Neural cell (in vitro differentiated cells): ENCODE results near the gene RNF19B. TPM values are rescaled to one million over a fixed set of nuclear protein-coding genes. Genes with fewer than 3 reads are reported as not detected.
A peak's percentile ranks its signal among the peaks of the same experiment; 100 is the strongest.

ENCODE experiments used
- H2AFZ ChIP-seq: fragments of 200-600, 300-800 bp; sonication (generic), shearing (Covaris generic); 2 replicates; pipeline ENCODE4 v1.6.0; 2014; ENCODE audit warnings: low read depth, mild to moderate bottlenecking, antibody characterized with exemption, low read length, moderate library complexity
- H3F3A ChIP-seq: fragments of 200-600 bp; shearing (Covaris generic); 2 replicates; pipeline ENCODE4 v1.6.1; 2016; ENCODE audit warnings: mild to moderate bottlenecking, moderate library complexity, mixed read lengths, antibody characterized with exemption, low read length; ENCODE audit not compliant: insufficient read depth, poor library complexity, severe bottlenecking
- H3K27ac ChIP-seq: fragments of 200-600, 300-800 bp; sonication (generic), shearing (Covaris generic); 2 replicates; pipeline ENCODE4 v1.5.1; 2014; ENCODE audit warnings: mild to moderate bottlenecking, low read length, moderate library complexity
- H3K27me3 ChIP-seq: fragments of 300-800, 200-600 bp; sonication (generic), shearing (Covaris generic); 2 replicates; pipeline ENCODE4 v1.6.0; 2014; ENCODE audit warnings: mild to moderate bottlenecking, low read depth, low read length, moderate library complexity; ENCODE audit not compliant: insufficient read depth
- H3K36me3 ChIP-seq: fragments of 300-800, 200-600 bp; sonication (generic), shearing (Covaris generic); 2 replicates; pipeline ENCODE4 v1.5.1; 2014; ENCODE audit warnings: mild to moderate bottlenecking, antibody characterized with exemption, low read length, moderate library complexity; ENCODE audit not compliant: insufficient read depth
- H3K4me2 ChIP-seq: fragments of 300-800, 200-600 bp; sonication (generic), shearing (Covaris generic); 2 replicates; pipeline ENCODE4 v1.6.0; 2014; ENCODE audit warnings: mild to moderate bottlenecking, low read length
- H3K4me3 ChIP-seq: fragments of 300-800, 200-600 bp; sonication (generic), shearing (Covaris generic); 2 replicates; pipeline ENCODE4 v1.5.1; 2014; ENCODE audit warnings: mild to moderate bottlenecking, low read length, moderate library complexity
- H3K79me2 ChIP-seq: fragments of 200-600 bp; shearing (Covaris generic); replicated peaks from 2 replicates; pipeline ENCODE4 v1.6.0; 2014; ENCODE audit warnings: mild to moderate bottlenecking, low read length, moderate library complexity; ENCODE audit not compliant: insufficient read depth
- H3K9ac ChIP-seq: fragments of 300-800, 200-600 bp; sonication (generic), shearing (Covaris generic); 2 replicates; pipeline ENCODE4 v1.6.1; 2016; ENCODE audit warnings: mild to moderate bottlenecking, low read length, mixed read lengths
- H3K9me2 ChIP-seq: fragments of 200-600 bp; shearing (Covaris generic); 2 replicates; pipeline ENCODE4 v1.6.1; 2016; ENCODE audit warnings: mild to moderate bottlenecking, low read length, mixed read lengths; ENCODE audit not compliant: insufficient read depth
- H3K9me3 ChIP-seq: fragments of 200-600, 300-800 bp; sonication (generic), shearing (Covaris generic); 2 replicates; pipeline ENCODE4 v1.6.1; 2016; ENCODE audit warnings: mild to moderate bottlenecking, mixed run types, low read length, moderate library complexity, mixed read lengths
- H4K20me1 ChIP-seq: fragments of 200-600 bp; shearing (Covaris generic); 2 replicates; pipeline ENCODE4 v1.6.1; 2016; ENCODE audit warnings: mild to moderate bottlenecking, mixed run types; ENCODE audit not compliant: insufficient read depth
- EP300 ChIP-seq: fragments of 450-650 bp; conservative IDR thresholded peaks from 2 replicates; pipeline ENCODE4 v1.6.1; 2014; ENCODE audit warnings: antibody characterized with exemption, mild to moderate bottlenecking, moderate library complexity; ENCODE audit not compliant: poor library complexity, severe bottlenecking
- EZH2 ChIP-seq: fragments of 200-600, 300-800 bp; shearing (Covaris generic), sonication (generic); IDR thresholded peaks from 2 replicates; pipeline ENCODE4 v1.6.1; 2014; ENCODE audit warnings: antibody characterized with exemption, low read length, borderline replicate concordance, mild to moderate bottlenecking; ENCODE audit not compliant: insufficient read depth, poor library complexity, severe bottlenecking
- MXI1 ChIP-seq: fragments of 450-650 bp; conservative IDR thresholded peaks from 2 replicates; pipeline ENCODE4 v1.6.1; 2014; ENCODE audit warnings: antibody characterized with exemption, mild to moderate bottlenecking; ENCODE audit not compliant: poor library complexity, severe bottlenecking
- POLR2AphosphoS5 ChIP-seq: IDR thresholded peaks from 2 replicates; pipeline ENCODE4 v1.6.1; 2012
- RAD21 ChIP-seq: fragments of 450-650 bp; conservative IDR thresholded peaks from 2 replicates; pipeline ENCODE4 v1.6.1; 2014; ENCODE audit warnings: antibody characterized with exemption, mild to moderate bottlenecking, moderate library complexity
- SMC3 ChIP-seq: fragments of 450-650 bp; conservative IDR thresholded peaks from 2 replicates; pipeline ENCODE4 v1.6.1; 2014; ENCODE audit warnings: antibody characterized with exemption, mild to moderate bottlenecking, moderate library complexity; ENCODE audit not compliant: poor library complexity
- TAF1 ChIP-seq: IDR thresholded peaks from 2 replicates; pipeline ENCODE4 v1.6.1; 2012; ENCODE audit warnings: low read depth
- polyA plus RNA-seq: library from polyadenylated mRNA; depleted of rRNA; stranded (reverse); fragments of >200 nt; gene quantifications from 2 replicates; pipeline ENCODE4 v1.2.3, GENCODE V29; 2014
- TF ChIP-seq, protein P1 (sequence below): fragments of 450-650 bp; IDR thresholded peaks from 2 replicates; pipeline ENCODE4 v1.5.1; 2014; ENCODE audit warnings: antibody characterized with exemption, mild to moderate bottlenecking, moderate library complexity; ENCODE audit not compliant: poor library complexity, severe bottlenecking
- TF ChIP-seq, protein P2 (sequence below): IDR thresholded peaks from 2 replicates; pipeline ENCODE4 v1.6.1; 2012; ENCODE audit warnings: borderline replicate concordance

The RNF19B gene
- polyA plus RNA-seq, 1 donor from 2014 or later = 22.1 TPM

- Histone ChIP-seq H3K9me2 (no peaks in the 10 kb centered on the region), H3K79me2 (peaks cover 45% of the 10 kb centered on the region), H3F3A (no peaks in the 10 kb centered on the region), H3K4me2 (peak overlapping the region; percentile 62), H2AFZ (no peak overlapping the region), H3K27ac (no peak overlapping the region), H4K20me1 (peaks cover 4% of the 10 kb centered on the region), H3K9me3 (no peaks in the 10 kb centered on the region), H3K9ac (peak overlapping the region; percentile 11), H3K4me3 (peak overlapping the region; percentile 91), H3K27me3 (no peaks in the 10 kb centered on the region), H3K36me3 (no peaks in the 10 kb centered on the region)
- TF ChIP-seq EP300 (no peak), MXI1 (no peak), POLR2AphosphoS5 (no peak), EZH2 (no peak), RAD21 (no peak), SMC3 (no peak), TAF1 (no peak)
- TF ChIP-seq, protein P1, sequence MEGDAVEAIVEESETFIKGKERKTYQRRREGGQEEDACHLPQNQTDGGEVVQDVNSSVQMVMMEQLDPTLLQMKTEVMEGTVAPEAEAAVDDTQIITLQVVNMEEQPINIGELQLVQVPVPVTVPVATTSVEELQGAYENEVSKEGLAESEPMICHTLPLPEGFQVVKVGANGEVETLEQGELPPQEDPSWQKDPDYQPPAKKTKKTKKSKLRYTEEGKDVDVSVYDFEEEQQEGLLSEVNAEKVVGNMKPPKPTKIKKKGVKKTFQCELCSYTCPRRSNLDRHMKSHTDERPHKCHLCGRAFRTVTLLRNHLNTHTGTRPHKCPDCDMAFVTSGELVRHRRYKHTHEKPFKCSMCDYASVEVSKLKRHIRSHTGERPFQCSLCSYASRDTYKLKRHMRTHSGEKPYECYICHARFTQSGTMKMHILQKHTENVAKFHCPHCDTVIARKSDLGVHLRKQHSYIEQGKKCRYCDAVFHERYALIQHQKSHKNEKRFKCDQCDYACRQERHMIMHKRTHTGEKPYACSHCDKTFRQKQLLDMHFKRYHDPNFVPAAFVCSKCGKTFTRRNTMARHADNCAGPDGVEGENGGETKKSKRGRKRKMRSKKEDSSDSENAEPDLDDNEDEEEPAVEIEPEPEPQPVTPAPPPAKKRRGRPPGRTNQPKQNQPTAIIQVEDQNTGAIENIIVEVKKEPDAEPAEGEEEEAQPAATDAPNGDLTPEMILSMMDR = no peak
- TF ChIP-seq, protein P2, sequence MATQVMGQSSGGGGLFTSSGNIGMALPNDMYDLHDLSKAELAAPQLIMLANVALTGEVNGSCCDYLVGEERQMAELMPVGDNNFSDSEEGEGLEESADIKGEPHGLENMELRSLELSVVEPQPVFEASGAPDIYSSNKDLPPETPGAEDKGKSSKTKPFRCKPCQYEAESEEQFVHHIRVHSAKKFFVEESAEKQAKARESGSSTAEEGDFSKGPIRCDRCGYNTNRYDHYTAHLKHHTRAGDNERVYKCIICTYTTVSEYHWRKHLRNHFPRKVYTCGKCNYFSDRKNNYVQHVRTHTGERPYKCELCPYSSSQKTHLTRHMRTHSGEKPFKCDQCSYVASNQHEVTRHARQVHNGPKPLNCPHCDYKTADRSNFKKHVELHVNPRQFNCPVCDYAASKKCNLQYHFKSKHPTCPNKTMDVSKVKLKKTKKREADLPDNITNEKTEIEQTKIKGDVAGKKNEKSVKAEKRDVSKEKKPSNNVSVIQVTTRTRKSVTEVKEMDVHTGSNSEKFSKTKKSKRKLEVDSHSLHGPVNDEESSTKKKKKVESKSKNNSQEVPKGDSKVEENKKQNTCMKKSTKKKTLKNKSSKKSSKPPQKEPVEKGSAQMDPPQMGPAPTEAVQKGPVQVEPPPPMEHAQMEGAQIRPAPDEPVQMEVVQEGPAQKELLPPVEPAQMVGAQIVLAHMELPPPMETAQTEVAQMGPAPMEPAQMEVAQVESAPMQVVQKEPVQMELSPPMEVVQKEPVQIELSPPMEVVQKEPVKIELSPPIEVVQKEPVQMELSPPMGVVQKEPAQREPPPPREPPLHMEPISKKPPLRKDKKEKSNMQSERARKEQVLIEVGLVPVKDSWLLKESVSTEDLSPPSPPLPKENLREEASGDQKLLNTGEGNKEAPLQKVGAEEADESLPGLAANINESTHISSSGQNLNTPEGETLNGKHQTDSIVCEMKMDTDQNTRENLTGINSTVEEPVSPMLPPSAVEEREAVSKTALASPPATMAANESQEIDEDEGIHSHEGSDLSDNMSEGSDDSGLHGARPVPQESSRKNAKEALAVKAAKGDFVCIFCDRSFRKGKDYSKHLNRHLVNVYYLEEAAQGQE = no peak
These were observed 2.2 kb downstream of the RNF19B start for GRCh38 chr1:32962248-32962896.

DNA sequence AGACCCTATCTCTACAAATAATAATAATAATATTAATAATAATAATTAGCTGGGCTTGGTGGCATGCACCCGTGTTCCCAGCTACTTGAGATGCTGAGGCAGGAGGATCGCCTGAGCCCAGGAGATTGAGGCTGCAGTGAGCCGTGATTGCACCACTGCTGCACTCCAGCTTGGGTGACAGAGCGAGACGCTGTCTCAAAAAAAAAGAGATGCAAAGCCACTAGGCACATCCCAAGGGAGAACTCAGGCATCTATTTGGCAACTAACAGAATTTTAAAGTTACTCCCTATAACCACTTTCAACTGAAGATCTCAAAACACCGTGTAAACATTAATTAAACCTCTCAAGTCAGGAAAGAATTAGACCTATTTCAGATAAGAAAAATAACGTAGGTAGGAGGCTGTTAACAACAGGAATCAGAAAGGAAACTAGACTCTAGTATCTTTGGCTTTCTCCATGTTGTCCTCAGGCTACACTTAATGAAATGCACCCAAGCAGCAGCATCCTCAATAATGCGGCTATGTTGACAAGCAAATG lies 3.7 kb downstream of the RNF19B start:
- peaks cover 55% of the 10 kb centered on the region for H3K79me2 ChIP-seq
- H3K27ac ChIP-seq = no peak overlapping the region
- no peaks in the 10 kb centered on the region for H3K9me2 ChIP-seq
- H3K4me3 ChIP-seq = peak overlapping the region; percentile 49
- H3K4me2 ChIP-seq = peak overlapping the region; percentile 19
- H3F3A ChIP-seq = no peaks in the 10 kb centered on the region
- H3K36me3 ChIP-seq = no peaks in the 10 kb centered on the region
- H4K20me1 ChIP-seq = peaks cover 4% of the 10 kb centered on the region
- TF ChIP-seq TAF1 = no peak
- TF ChIP-seq, protein P1 = no peak
- no peak for TF ChIP-seq SMC3
- no peak for TF ChIP-seq MXI1
- no peak for TF ChIP-seq RAD21
- TF ChIP-seq, protein P2 = no peak
- no peak for TF ChIP-seq EZH2
- TF ChIP-seq POLR2AphosphoS5 = no peak
- TF ChIP-seq EP300 = no peak
- no peak overlapping the region for H3K9ac ChIP-seq
- no peaks in the 10 kb centered on the region for H3K27me3 ChIP-seq
- H3K9me3 ChIP-seq = no peaks in the 10 kb centered on the region
- H2AFZ ChIP-seq = no peak overlapping the region
